GM21528 (cell line): ENCODE data around the gene NUCB2.
A peak's percentile ranks its signal among the peaks of the same experiment; 100 is the strongest.
"Not testable (repeated sequence)": the region's sequence is repeated elsewhere in the genome, so short reads cannot be mapped to it uniquely, and the experiment has no call there.

Source experiments
- ATAC-seq: cut with Tn5 transposase; IDR thresholded peaks from one replicate; pipeline ENCODE4 v1.9.1; 2021; ENCODE audit warnings: mild to moderate bottlenecking, moderate library complexity; ENCODE audit not compliant: unreplicated experiment, low FRiP score

The NUCB2 gene

DNA sequence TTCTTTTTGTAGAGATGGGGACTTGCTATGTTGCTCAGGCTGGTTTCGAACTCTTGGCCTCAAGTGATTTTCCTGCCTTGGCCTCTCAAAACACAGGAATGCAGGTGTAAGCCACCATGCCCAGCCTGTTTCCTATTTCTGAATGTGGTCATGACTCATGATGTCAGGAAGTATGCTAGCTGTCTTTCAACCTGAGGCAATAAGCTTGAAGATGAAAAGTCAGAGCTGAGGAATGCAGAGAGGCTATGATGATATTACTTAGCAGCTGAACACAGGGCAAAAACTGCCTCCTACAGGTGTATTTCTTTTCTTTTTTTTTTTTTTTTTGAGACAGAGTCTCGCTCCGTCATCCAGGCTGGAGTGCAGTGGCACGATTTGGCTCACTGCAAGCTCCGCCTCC is 9.0 kb upstream of the NUCB2 start:
- no peak for ATAC-seq

DNA sequence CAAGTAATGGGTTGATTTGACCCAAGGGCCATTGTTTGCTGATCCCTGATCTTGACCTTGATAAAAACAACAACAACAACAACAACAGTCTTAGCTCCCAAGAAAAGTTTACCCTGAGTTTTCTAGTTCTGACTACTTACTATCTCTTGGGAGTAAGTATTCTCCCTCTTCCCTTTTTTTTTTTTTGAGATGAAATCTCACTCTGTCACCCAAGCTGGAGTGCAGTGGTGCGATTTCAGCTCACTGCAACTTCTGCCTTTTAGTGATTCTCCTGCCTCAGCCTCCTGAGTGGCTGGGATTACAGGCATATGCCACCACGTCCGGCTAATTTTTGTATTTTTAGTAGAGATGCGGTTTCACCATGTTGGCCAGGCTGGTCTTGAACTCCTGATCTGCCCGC is 8.0 kb upstream of the NUCB2 start:
- not testable (repeated sequence) for ATAC-seq

DNA sequence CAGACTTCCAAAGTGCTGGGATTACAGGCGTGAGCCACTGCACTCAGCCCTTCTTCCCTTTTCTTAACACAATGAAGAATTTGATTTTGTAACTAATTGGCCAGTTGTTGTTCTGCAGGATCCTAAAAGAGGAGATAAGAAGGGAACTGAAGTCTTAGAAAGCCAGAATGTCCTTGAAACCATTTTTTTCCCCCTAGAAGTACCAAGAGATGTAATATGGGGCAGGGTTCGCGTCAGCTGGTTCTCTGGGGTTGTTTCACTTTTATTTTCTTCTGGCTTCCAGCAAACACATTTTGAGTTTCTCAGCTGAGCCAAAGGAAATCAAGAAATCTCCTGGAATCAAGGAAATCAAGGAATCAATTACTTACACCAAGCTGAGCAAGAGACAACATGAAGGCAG is 7.6 kb upstream of the NUCB2 start:
- no peak for ATAC-seq

DNA sequence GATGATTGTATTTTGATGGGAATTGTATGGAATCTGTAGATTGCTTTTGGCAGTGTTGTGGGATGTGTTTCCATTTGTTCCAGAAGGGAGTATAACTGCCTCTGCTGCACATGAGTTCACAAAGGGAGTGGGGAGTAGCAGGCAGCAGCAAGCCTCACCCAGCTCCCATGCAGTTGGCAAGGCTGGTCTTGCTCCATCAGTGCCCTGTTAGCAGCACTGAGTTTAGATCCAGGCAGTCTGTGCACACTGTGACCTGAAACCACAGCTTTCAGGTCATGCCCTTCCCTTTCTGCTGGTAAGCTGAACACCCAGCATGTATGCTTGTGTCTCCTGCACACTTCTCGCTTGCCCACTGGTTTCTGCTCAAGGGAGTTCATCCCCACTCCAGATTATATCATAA is 3.7 kb upstream of the NUCB2 start:
- ATAC-seq, result no peak

GRCh38 chr11:17273211-17273610 is 3.3 kb upstream of the NUCB2 start:
- no peak for ATAC-seq

GRCh38 chr11:17273668-17274282 is 2.8 kb upstream of the NUCB2 start:
- no peak for ATAC-seq

DNA sequence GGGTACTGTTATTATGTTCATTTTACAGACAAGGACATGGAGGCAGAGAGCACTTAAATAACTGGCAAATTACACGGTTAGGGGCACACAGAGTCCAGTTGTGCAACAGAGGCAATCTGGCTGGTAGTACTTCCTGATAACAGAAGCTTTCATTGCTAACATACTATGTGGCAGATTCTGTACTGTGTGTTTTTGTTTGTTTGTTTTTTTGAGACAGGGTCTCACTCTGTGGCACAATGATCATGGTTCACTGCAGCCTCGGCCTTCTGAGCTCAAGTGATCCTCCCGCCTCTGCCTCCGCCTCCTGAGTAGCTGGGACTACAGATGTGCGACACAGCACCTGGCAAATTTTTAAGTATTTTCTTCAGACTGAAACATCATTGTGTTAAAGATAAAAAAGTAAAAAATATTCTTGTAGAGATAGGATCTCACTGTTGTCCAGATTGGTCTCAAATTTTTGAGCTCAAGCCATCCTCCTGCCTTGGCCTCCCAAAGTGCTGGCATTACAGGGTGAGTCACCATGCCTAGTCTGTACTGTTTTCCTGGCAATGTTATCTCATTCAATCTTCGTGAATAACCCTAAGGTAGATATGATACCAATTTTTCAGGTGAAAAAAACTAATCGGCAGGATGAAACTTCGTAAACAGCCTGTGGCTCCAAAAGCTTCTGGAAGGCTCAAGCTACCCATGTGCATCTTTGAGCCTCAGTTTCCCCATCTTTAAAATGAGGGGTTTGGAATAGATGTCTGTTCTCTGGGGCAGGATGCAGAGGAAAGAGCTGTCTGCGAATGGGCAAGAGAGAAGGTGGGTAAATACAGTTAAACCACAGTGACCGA is 921 bp upstream of the NUCB2 start:
- ATAC-seq, result no peak

- peak; percentile 33 for ATAC-seq
Measured at GRCh38 chr11:17277024-17277584, 565 bp downstream of the NUCB2 start.

DNA sequence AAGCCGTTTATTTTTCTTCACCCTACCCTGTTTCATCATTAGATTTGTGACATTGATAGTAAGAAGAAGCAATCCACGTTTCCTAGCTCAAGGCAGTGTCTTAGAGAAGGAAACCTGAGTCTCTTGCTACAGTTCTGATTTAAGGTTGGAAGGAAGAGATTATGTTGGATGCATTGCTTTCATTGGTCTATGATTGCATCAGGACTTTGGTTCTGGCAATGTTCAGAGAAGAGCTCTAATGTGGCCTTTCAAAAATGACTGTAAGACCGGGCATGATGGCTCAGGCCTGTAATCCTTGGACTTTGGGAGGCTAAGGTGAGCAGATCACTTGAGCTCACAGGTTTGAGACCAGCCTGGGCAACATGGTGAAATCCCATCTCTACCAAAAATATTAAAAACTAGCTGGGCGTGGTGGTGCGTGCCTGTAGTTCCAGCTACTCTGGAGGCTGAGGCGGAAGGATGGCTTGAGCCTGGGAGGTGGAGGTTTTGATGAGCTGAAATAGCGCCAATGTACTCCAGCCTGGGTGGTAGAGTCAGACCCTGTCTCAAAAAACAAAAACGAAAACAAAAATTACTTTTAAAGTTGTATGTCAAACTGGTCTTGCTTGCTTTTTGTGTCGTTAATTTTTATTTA is 4.1 kb downstream of the NUCB2 start:
- no peak for ATAC-seq

DNA sequence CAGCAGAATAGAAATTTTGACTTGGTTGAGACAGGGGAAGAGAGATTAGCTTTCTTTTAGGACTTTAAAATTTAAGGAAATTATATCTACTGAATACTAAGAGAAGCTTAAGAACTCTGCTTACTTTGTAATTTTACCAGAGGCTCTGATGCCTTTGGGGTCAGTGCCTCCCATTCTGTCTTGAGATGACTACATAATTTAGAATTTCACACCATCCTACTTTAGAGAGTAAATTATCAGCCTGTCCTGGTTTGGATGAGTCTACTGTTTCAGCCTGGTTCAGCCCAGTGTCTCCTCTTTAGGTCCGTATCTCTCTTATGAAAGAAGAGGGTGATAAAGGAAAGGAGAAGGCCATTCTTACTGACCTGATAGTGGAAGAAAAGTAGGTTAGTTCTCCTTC is 9.8 kb downstream of the NUCB2 start:
- ATAC-seq, result no peak

DNA sequence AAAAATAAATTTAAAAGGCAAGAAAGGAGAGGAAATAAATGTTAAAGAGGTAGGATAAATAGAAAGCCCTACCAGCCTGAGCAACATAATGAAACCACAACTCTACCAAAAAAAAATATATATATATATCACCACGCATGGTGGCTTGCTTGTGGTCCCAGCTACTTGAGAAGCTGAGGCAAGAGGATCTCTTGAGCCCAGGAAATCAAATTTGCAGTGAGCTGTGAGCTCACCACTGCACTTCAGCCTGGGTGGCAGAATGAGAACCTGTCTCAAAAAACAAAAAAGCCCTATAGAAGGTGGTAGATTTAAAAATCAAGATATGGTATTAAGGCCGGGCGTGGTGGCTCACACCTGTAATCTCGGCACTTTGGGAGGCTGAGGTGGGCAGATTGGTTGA is 10.5 kb downstream of the NUCB2 start:
- no peak for ATAC-seq

DNA sequence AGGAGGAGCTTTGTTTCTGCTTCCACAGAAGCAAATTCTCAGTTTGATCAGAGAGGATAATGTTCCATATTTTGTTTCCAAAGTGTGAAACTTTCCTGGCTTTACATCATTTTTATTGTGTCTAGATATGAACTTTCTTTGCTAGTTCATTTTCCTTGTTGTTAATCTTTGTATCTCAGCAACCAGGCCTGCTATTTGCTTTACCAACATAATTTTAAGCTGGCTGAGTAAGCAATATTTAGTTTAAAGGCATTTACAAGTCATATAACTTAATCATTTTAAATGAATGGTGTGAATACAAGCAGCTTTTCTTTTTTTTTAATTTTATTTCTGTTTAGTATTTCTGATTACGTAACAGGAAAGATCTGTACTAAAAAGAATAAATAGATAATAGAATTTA is 15.2 kb downstream of the NUCB2 start:
- no peak for ATAC-seq

GRCh38 chr11:17293311-17293710 is 16.8 kb downstream of the NUCB2 start:
- ATAC-seq, result no peak

DNA sequence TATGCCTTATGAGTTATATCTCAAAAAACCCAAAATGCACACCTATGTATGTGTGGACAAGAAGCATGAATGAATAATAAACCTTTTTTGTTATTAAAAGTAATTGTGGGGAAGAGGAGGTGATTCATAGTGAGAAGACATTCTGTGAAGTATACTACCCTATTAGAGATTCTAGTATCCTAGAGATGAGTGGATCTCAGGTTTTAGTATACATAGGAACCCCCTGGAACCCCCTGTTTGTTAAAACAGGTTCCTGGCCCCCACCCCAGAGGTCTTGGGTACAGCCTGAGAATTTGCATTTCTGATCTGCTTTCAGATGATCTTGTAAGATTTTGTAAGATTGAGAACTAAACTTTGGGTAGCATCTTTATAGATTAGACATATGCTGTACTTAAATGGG is 17.5 kb downstream of the NUCB2 start:
- no peak for ATAC-seq

DNA sequence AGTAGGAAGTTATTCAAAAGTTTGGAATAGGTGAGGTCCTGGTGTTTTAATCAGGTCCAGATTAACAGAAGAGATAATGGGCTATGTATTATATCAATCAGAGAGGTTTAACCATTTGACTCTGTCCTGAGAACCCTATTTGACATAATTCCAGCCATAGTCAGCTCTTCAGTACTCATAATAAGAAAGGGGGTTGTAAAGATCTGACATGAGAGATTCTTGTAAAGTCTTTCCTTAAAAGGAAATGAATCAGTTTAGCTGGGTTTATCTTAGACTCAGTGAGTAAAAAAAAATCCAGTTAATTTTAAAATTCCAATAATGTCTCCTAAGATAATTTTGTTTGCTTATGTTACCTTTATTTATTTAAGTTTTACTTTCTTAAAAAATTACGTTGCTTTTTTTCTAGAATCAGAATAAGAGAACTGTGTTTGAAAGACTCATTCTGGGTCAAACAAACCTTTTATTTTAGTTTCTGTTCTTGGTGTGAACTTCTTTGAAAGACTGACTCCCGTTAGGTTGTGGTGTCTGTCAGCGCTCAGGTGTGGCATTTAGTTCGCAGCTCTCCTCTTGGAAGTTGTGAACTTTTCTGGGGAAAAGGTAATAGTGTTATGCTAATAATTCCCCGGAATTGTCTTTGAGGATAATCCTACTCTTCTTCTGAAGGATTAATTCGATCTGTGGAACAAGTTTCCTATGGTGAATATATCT is 20.5 kb downstream of the NUCB2 start:
- no peak for ATAC-seq

DNA sequence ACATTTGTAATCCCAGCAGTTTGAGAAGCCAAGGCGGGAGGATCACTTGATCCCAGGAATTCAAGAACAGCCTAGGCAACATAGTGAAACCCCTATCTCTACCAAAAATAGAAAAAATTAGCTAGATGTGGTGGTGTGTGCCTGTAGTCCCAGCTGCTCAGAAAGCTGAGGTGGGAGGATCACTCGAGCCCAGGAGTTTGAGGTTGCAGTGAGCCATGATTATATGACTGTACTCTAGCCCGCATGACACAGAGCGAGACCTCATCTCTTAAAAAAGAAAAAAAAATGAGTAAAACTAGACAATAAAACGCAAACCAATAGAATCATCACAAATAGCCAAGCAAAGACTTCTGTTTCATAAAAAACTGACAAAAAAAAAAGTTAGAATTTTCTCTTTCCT is 21.8 kb downstream of the NUCB2 start:
- ATAC-seq, result peak; percentile 76

GRCh38 chr11:17300372-17300771 is 23.8 kb downstream of the NUCB2 start:
- no peak for ATAC-seq

- ATAC-seq, result no peak
Measured at GRCh38 chr11:17313349-17314231, 37.1 kb downstream of the NUCB2 start.

DNA sequence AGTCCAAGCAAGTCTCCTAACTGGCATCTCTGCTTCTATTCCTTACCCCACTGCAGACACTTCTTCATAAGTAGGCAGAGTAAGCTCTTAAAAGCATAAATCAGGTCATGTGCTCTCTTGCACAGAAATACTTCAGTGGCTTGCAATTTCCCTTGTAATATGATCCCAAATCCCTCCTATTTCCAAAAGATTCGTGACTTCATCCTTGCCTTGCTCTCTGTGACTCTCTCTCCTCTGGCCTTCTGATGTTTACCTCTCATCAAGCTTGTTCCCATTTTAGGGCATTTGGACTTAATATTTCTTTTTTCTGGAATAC is 37.7 kb downstream of the NUCB2 start:
- ATAC-seq, result no peak

GRCh38 chr11:17314904-17315426 is 38.4 kb downstream of the NUCB2 start:
- no peak for ATAC-seq
